SU-DHL-6 (cell line): ENCODE data around the gene SLC45A3.

Source experiments
- H2AFZ ChIP-seq: fragments of 200-600 bp; sonication (generic); 2 replicates; pipeline ENCODE4 v1.6.1; 2014; ENCODE audit warnings: low read depth, mild to moderate bottlenecking, moderate library complexity, mixed read lengths, antibody characterized with exemption, low read length; ENCODE audit not compliant: severe bottlenecking
- H3F3A ChIP-seq: fragments of 200-600 bp; shearing (Covaris generic); 2 replicates; pipeline ENCODE4 v1.6.0; 2016; ENCODE audit warnings: antibody characterized with exemption, mild to moderate bottlenecking; ENCODE audit not compliant: insufficient read depth
- H3K27ac ChIP-seq: fragments of 200-600 bp; sonication (generic); 2 replicates; pipeline ENCODE4 v1.5.1; 2016; ENCODE audit warnings: low read depth, mild to moderate bottlenecking, low read length, moderate library complexity, mixed read lengths
- H3K27me3 ChIP-seq: fragments of 200-600 bp; sonication (generic), shearing (Covaris generic); 2 replicates; pipeline ENCODE4 v1.6.0; 2014; ENCODE audit warnings: mild to moderate bottlenecking, low read length
- H3K36me3 ChIP-seq: fragments of 200-600 bp; sonication (generic); 2 replicates; pipeline ENCODE4 v1.6.1; 2014; ENCODE audit warnings: mild to moderate bottlenecking, low read length, mixed read lengths
- H3K4me2 ChIP-seq: fragments of 300-600, 200-600 bp; shearing (Covaris generic), sonication (generic); 2 replicates; pipeline ENCODE4 v1.6.0; 2014; ENCODE audit warnings: low read length, low read depth, mild to moderate bottlenecking; ENCODE audit not compliant: poor library complexity, severe bottlenecking
- H3K4me3 ChIP-seq: fragments of 200-600 bp; sonication (generic); 2 replicates; pipeline ENCODE4 v1.5.1; 2014; ENCODE audit warnings: antibody characterized with exemption, low read length, mild to moderate bottlenecking, mixed read lengths; ENCODE audit not compliant: insufficient read depth, poor library complexity, severe bottlenecking
- H3K79me2 ChIP-seq: fragments of 200-600 bp; sonication (generic); 2 replicates; pipeline ENCODE4 v1.6.1; 2014; ENCODE audit warnings: mild to moderate bottlenecking, low read length, moderate library complexity; ENCODE audit not compliant: insufficient read depth
- H3K9ac ChIP-seq: fragments of 200-600 bp; sonication (generic); 2 replicates; pipeline ENCODE4 v1.7.0; 2014; ENCODE audit warnings: mild to moderate bottlenecking, low read length
- H3K9me2 ChIP-seq: fragments of 200-600 bp; sonication (generic); replicated peaks from 2 replicates; pipeline ENCODE4 v1.6.1; 2014; ENCODE audit warnings: low read length; ENCODE audit not compliant: insufficient read depth
- H3K9me3 ChIP-seq: fragments of 200-600 bp; sonication (generic); 2 replicates; pipeline ENCODE4 v1.6.1; 2014; ENCODE audit warnings: low read length, mixed read lengths; ENCODE audit not compliant: insufficient read depth
- H4K20me1 ChIP-seq: fragments of 200-600 bp; sonication (generic); 2 replicates; pipeline ENCODE4 v1.6.1; 2014; ENCODE audit warnings: low read depth, mild to moderate bottlenecking, antibody characterized with exemption, low read length, moderate library complexity, mixed read lengths
- EZH2phosphoT487 ChIP-seq: fragments of 200-600 bp; sonication (generic), shearing (Covaris generic); conservative IDR thresholded peaks from 2 replicates; pipeline ENCODE4 v1.6.1; 2018; ENCODE audit warnings: mild to moderate bottlenecking, antibody characterized with exemption, low read length, moderate library complexity, mixed read lengths
- TF ChIP-seq, protein P1 (sequence below): fragments of 200-600 bp; sonication (generic); IDR thresholded peaks from one replicate; pipeline ENCODE4 v1.5.1; 2017; ENCODE audit warnings: antibody characterized with exemption, mild to moderate bottlenecking, low read length, moderate library complexity; ENCODE audit not compliant: insufficient read depth, poor library complexity, severe bottlenecking

SLC45A3 gene

DNA sequence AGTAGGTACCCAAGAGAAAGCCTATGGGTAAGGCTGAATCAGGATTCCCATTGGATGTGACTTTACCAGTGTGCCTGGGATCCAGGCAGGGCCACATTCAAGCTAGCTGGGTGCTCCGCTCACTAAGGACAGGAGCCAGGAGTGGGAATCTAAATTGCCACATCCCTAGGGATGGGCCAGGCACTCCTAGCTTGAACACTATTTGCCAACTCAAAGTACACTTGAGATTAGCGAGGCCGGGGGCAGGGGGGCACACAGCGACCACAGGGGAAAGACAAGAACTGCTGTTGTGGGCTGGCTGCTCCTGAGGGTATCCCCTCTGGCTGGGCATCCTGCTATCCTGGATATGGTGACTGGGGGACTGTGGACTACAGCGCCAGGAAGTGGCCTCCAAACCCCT, 4.3 kb downstream of the SLC45A3 start:
- Histone ChIP-seq H3F3A (peaks cover 26% of the 10 kb centered on the region), H3K79me2 (peaks cover 34% of the 10 kb centered on the region), H3K9ac (no peak overlapping the region), H3K4me3 (no peak overlapping the region), H3K4me2 (no peak overlapping the region), H3K9me3 (no peaks in the 10 kb centered on the region), H3K27me3 (no peaks in the 10 kb centered on the region), H3K9me2 (no peaks in the 10 kb centered on the region), H4K20me1 (no peaks in the 10 kb centered on the region), H2AFZ (no peak overlapping the region), H3K36me3 (no peaks in the 10 kb centered on the region), H3K27ac (no peak overlapping the region)
- TF ChIP-seq, protein P1, sequence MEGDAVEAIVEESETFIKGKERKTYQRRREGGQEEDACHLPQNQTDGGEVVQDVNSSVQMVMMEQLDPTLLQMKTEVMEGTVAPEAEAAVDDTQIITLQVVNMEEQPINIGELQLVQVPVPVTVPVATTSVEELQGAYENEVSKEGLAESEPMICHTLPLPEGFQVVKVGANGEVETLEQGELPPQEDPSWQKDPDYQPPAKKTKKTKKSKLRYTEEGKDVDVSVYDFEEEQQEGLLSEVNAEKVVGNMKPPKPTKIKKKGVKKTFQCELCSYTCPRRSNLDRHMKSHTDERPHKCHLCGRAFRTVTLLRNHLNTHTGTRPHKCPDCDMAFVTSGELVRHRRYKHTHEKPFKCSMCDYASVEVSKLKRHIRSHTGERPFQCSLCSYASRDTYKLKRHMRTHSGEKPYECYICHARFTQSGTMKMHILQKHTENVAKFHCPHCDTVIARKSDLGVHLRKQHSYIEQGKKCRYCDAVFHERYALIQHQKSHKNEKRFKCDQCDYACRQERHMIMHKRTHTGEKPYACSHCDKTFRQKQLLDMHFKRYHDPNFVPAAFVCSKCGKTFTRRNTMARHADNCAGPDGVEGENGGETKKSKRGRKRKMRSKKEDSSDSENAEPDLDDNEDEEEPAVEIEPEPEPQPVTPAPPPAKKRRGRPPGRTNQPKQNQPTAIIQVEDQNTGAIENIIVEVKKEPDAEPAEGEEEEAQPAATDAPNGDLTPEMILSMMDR = no peak
- no peak for TF ChIP-seq EZH2phosphoT487

DNA sequence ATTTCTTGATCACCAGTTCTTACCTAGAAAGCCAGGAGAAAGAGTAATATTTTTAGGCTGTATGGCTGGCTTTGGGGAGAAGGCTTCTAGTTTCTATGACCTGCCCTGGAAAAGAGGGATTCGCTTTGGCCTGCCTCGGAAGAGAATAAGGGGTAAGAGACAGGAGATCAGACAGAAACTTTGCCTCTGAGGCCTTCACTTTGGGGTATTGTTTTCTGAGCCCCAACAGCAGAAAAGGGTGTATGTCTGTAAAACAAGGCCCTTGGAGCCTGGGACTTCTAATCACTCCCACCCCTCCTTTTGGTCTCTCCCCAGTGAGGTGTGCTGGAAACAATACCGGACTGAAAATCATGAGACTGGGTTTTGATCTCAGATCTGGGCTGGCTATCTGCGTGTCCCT, 5.1 kb downstream of the SLC45A3 start:
- Histone ChIP-seq H3K36me3 (no peaks in the 10 kb centered on the region), H3K9me2 (no peaks in the 10 kb centered on the region), H4K20me1 (no peaks in the 10 kb centered on the region), H3K27me3 (no peaks in the 10 kb centered on the region), H3K27ac (no peak overlapping the region), H3K4me3 (no peak overlapping the region), H3K9me3 (no peaks in the 10 kb centered on the region), H3K9ac (no peak overlapping the region), H3F3A (peaks cover 29% of the 10 kb centered on the region), H2AFZ (no peak overlapping the region), H3K79me2 (peaks cover 41% of the 10 kb centered on the region), H3K4me2 (no peak overlapping the region)
- TF ChIP-seq EZH2phosphoT487 = no peak
- TF ChIP-seq, protein P1 = no peak

DNA sequence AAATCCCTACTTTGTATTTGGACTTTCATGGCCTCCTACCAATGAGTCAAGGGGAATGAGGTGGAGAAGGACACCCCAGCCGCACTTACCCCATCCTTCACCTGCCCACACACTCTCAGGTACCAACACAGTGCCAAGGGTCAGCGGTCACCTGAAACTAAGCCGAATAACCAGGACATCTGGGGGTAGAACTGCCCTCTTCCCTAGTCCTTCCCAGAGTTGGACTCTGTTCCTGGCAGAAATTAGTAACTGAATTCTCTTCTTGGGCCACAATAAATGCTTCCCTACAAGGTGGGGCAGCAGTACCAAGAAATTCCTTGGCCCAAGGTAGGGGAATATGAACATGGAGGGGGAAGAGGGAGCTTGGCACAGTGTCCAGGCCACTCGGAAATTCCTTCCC, 7.3 kb downstream of the SLC45A3 start:
- Histone ChIP-seq H3F3A (peaks cover 49% of the 10 kb centered on the region), H3K36me3 (no peaks in the 10 kb centered on the region), H3K4me3 (no peak overlapping the region), H3K9ac (no peak overlapping the region), H2AFZ (no peak overlapping the region), H3K79me2 (peaks cover 42% of the 10 kb centered on the region), H3K9me3 (no peaks in the 10 kb centered on the region), H3K27ac (peak overlapping the region; percentile 94; the same call in 1 of the 2 replicates), H3K4me2 (no peak overlapping the region), H4K20me1 (no peaks in the 10 kb centered on the region), H3K9me2 (no peaks in the 10 kb centered on the region), H3K27me3 (no peaks in the 10 kb centered on the region)
- TF ChIP-seq, protein P1 = no peak
- no peak for TF ChIP-seq EZH2phosphoT487
